C4-2B (cell line): ENCODE data around the gene AMER3.

ENCODE experiments used
- ZFX ChIP-seq: fragments of 450-650 bp; IDR thresholded peaks from 2 replicates; pipeline ENCODE4 v1.6.1; 2017
- TF ChIP-seq, protein P1 (sequence below): fragments of 450-650 bp; conservative IDR thresholded peaks from 2 replicates; pipeline ENCODE4 v1.5.1; 2017; ENCODE audit warnings: mild to moderate bottlenecking

DNA sequence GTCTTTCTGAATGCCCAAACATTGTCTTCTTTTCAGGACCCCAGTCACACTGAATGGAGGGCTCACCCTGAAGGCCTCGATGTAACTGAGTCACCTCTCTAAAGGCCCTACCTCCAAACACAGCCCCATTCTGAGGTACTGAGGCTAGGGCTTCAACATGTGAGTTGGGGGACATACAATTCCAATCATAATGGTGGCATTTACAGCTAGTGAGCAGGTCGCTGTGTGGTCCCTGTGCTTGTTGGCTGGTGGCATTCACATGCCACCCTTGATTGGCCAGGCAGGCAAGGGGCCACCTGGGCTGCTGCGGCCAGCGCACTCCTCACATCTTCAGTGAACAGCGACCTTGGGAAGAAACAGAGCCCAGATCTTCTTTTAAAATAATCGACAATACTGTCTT, 30.7 kb downstream of the AMER3 start:
- TF ChIP-seq, protein P1, sequence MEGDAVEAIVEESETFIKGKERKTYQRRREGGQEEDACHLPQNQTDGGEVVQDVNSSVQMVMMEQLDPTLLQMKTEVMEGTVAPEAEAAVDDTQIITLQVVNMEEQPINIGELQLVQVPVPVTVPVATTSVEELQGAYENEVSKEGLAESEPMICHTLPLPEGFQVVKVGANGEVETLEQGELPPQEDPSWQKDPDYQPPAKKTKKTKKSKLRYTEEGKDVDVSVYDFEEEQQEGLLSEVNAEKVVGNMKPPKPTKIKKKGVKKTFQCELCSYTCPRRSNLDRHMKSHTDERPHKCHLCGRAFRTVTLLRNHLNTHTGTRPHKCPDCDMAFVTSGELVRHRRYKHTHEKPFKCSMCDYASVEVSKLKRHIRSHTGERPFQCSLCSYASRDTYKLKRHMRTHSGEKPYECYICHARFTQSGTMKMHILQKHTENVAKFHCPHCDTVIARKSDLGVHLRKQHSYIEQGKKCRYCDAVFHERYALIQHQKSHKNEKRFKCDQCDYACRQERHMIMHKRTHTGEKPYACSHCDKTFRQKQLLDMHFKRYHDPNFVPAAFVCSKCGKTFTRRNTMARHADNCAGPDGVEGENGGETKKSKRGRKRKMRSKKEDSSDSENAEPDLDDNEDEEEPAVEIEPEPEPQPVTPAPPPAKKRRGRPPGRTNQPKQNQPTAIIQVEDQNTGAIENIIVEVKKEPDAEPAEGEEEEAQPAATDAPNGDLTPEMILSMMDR, result no peak
- TF ChIP-seq ZFX, result no peak
